HepG2 (cell line): ENCODE data around the gene MRPS5. TPM values are rescaled to one million over a fixed set of nuclear protein-coding genes. Genes with fewer than 3 reads are reported as not detected.

Experiments
- HNRNPUL1 ChIP-seq: fragments of 200-400 bp; formaldehyde crosslinking; IDR thresholded peaks from 2 replicates; pipeline ENCODE4 v1.6.1; 2017; ENCODE audit warnings: low read depth, mild to moderate bottlenecking, low read length, moderate library complexity
- NFYB ChIP-seq: sonication (generic); formaldehyde crosslinking; IDR thresholded peaks from 2 replicates; pipeline ENCODE4 v1.4.0; 2020; ENCODE audit warnings: missing genetic modification reagents
- SP2 ChIP-seq: sonication (generic); formaldehyde crosslinking; IDR thresholded peaks from 2 replicates; pipeline ENCODE4 v1.5.1; 2020; ENCODE audit warnings: mild to moderate bottlenecking, missing genetic modification reagents
- ZNF225 ChIP-seq: sonication (generic); formaldehyde crosslinking; IDR thresholded peaks from 2 replicates; pipeline ENCODE4 v1.4.0; 2020; ENCODE audit warnings: mild to moderate bottlenecking, missing genetic modification reagents
- ZNF562 ChIP-seq: sonication (generic); formaldehyde crosslinking; IDR thresholded peaks from 2 replicates; pipeline ENCODE4 v1.8.0; 2022; ENCODE audit warnings: missing genetic modification reagents, borderline replicate concordance
- polyA plus RNA-seq, 8 experiments: library from polyadenylated mRNA; depleted of rRNA in 3 of 8; stranded (reverse) in 7 of 8; unstranded in 1 of 8; fragments of >200 nt; fragmentation: Illumina TruSeq in 4 of 8; extraction: Trizol in 4 of 8; gene quantifications; 2 replicates each; pipeline versions ENCODE4 v1.2.1 to v1.2.3, GENCODE V29; 2011 to 2016; ENCODE audit warnings: low read depth in 4 of 8, missing spikeins in 1 of 8, mixed read lengths in 1 of 8; ENCODE audit not compliant: insufficient read depth in 1 of 8
- total RNA-seq, 5 experiments: library from RNA; depleted of rRNA; stranded (reverse); fragments of >200 nt; fragmentation: Illumina TruSeq; extraction: Trizol; gene quantifications; 2 replicates each; pipeline ENCODE4 v1.2.3, GENCODE V29; 2016; ENCODE audit warnings: low read depth in 1 of 5
- TF ChIP-seq, protein P1 (sequence below), 2 experiments: sonication (generic) in 1 of 2; formaldehyde crosslinking in 1 of 2; IDR thresholded peaks; 2 replicates each; pipeline versions ENCODE4 v1.4.0 to v1.6.1; 2016 to 2020; ENCODE audit warnings: borderline replicate concordance in 1 of 2, low read depth in 1 of 2, mild to moderate bottlenecking in 1 of 2, missing genetic modification reagents in 1 of 2
- TF ChIP-seq, protein P2 (sequence below): IDR thresholded peaks from 2 replicates; pipeline ENCODE4 v1.4.0; 2020; ENCODE audit warnings: mild to moderate bottlenecking, missing genetic modification reagents
- TF ChIP-seq, protein P3 (sequence below): fragments of 450-650 bp; IDR thresholded peaks from 2 replicates; pipeline ENCODE4 v1.6.1; 2016
- TF ChIP-seq, protein P4 (sequence below): sonication (generic); formaldehyde crosslinking; IDR thresholded peaks from 2 replicates; pipeline ENCODE4 v1.4.0; 2020; ENCODE audit warnings: mild to moderate bottlenecking, missing genetic modification reagents

MRPS5 gene
- total and polyA plus RNA-seq, 2 of the 13 experiments (the other 11 are each of a cell fraction or from before 2014, with no cell fraction given) = 98.8 to 134 TPM

DNA sequence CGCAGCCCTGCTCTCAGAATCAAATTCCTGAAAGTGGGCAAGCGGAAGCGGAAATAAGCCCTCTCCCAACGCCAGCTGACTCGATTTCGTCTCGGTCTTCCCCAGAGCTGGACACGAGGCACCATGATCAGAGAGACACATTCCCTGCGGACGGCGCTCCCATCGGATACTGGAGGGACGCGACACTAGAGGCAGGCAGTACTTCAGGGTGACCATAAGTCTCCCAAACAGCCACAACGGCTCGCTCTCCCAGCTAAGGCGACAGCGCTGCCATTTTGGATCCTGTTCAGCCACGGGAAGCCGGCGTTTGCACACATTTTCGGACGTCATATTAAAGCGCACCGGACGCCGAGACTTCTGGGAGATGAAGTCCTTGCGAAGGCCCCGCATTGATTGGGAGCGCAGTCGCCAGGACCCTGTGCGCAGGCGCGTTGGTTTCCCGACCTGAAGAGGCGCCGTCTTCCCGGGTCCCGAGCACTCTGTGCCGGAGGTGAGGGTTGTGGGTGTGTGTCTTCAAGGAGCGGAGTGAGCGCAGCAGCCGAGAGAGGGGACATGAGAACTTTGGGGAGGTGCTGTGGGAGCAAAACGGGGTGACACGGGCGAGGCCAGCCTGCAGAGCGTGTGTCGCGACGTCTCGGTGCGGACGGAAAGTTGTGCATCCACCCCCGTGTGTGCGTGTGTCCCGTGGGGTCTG, 43.9 kb upstream of the MRPS5 start, which contains the start of gene ZNF2 (continued):
- TF ChIP-seq, protein P1, sequence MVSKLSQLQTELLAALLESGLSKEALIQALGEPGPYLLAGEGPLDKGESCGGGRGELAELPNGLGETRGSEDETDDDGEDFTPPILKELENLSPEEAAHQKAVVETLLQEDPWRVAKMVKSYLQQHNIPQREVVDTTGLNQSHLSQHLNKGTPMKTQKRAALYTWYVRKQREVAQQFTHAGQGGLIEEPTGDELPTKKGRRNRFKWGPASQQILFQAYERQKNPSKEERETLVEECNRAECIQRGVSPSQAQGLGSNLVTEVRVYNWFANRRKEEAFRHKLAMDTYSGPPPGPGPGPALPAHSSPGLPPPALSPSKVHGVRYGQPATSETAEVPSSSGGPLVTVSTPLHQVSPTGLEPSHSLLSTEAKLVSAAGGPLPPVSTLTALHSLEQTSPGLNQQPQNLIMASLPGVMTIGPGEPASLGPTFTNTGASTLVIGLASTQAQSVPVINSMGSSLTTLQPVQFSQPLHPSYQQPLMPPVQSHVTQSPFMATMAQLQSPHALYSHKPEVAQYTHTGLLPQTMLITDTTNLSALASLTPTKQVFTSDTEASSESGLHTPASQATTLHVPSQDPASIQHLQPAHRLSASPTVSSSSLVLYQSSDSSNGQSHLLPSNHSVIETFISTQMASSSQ (IDR thresholded peaks at IDR 0.05; ENCODE audit: low read depth) = no peak
- TF ChIP-seq, protein P1 (CRISPR knock-in tag; IDR thresholded peaks at IDR 0.05; ENCODE audit: borderline replicate concordance) = peak; percentile 76; the same call in 1 of the 2 replicates
- TF ChIP-seq ZNF225 (CRISPR knock-in tag) = 0 out of 2 replicates have a peak, but pooled peaks have one; percentile 58
- peak; percentile 49; the same call in 1 of the 2 replicates for TF ChIP-seq SP2 (CRISPR knock-in tag)
- TF ChIP-seq, protein P2, sequence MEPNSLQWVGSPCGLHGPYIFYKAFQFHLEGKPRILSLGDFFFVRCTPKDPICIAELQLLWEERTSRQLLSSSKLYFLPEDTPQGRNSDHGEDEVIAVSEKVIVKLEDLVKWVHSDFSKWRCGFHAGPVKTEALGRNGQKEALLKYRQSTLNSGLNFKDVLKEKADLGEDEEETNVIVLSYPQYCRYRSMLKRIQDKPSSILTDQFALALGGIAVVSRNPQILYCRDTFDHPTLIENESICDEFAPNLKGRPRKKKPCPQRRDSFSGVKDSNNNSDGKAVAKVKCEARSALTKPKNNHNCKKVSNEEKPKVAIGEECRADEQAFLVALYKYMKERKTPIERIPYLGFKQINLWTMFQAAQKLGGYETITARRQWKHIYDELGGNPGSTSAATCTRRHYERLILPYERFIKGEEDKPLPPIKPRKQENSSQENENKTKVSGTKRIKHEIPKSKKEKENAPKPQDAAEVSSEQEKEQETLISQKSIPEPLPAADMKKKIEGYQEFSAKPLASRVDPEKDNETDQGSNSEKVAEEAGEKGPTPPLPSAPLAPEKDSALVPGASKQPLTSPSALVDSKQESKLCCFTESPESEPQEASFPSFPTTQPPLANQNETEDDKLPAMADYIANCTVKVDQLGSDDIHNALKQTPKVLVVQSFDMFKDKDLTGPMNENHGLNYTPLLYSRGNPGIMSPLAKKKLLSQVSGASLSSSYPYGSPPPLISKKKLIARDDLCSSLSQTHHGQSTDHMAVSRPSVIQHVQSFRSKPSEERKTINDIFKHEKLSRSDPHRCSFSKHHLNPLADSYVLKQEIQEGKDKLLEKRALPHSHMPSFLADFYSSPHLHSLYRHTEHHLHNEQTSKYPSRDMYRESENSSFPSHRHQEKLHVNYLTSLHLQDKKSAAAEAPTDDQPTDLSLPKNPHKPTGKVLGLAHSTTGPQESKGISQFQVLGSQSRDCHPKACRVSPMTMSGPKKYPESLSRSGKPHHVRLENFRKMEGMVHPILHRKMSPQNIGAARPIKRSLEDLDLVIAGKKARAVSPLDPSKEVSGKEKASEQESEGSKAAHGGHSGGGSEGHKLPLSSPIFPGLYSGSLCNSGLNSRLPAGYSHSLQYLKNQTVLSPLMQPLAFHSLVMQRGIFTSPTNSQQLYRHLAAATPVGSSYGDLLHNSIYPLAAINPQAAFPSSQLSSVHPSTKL = peak; percentile 64
- TF ChIP-seq HNRNPUL1 = no peak
- TF ChIP-seq, protein P3, sequence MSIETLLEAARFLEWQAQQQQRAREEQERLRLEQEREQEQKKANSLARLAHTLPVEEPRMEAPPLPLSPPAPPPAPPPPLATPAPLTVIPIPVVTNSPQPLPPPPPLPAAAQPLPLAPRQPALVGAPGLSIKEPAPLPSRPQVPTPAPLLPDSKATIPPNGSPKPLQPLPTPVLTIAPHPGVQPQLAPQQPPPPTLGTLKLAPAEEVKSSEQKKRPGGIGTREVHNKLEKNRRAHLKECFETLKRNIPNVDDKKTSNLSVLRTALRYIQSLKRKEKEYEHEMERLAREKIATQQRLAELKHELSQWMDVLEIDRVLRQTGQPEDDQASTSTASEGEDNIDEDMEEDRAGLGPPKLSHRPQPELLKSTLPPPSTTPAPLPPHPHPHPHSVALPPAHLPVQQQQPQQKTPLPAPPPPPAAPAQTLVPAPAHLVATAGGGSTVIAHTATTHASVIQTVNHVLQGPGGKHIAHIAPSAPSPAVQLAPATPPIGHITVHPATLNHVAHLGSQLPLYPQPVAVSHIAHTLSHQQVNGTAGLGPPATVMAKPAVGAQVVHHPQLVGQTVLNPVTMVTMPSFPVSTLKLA = peak; percentile 62; the same call in 1 of the 2 replicates
- TF ChIP-seq ZNF562 (CRISPR knock-in tag) = no peak
- TF ChIP-seq, protein P4, sequence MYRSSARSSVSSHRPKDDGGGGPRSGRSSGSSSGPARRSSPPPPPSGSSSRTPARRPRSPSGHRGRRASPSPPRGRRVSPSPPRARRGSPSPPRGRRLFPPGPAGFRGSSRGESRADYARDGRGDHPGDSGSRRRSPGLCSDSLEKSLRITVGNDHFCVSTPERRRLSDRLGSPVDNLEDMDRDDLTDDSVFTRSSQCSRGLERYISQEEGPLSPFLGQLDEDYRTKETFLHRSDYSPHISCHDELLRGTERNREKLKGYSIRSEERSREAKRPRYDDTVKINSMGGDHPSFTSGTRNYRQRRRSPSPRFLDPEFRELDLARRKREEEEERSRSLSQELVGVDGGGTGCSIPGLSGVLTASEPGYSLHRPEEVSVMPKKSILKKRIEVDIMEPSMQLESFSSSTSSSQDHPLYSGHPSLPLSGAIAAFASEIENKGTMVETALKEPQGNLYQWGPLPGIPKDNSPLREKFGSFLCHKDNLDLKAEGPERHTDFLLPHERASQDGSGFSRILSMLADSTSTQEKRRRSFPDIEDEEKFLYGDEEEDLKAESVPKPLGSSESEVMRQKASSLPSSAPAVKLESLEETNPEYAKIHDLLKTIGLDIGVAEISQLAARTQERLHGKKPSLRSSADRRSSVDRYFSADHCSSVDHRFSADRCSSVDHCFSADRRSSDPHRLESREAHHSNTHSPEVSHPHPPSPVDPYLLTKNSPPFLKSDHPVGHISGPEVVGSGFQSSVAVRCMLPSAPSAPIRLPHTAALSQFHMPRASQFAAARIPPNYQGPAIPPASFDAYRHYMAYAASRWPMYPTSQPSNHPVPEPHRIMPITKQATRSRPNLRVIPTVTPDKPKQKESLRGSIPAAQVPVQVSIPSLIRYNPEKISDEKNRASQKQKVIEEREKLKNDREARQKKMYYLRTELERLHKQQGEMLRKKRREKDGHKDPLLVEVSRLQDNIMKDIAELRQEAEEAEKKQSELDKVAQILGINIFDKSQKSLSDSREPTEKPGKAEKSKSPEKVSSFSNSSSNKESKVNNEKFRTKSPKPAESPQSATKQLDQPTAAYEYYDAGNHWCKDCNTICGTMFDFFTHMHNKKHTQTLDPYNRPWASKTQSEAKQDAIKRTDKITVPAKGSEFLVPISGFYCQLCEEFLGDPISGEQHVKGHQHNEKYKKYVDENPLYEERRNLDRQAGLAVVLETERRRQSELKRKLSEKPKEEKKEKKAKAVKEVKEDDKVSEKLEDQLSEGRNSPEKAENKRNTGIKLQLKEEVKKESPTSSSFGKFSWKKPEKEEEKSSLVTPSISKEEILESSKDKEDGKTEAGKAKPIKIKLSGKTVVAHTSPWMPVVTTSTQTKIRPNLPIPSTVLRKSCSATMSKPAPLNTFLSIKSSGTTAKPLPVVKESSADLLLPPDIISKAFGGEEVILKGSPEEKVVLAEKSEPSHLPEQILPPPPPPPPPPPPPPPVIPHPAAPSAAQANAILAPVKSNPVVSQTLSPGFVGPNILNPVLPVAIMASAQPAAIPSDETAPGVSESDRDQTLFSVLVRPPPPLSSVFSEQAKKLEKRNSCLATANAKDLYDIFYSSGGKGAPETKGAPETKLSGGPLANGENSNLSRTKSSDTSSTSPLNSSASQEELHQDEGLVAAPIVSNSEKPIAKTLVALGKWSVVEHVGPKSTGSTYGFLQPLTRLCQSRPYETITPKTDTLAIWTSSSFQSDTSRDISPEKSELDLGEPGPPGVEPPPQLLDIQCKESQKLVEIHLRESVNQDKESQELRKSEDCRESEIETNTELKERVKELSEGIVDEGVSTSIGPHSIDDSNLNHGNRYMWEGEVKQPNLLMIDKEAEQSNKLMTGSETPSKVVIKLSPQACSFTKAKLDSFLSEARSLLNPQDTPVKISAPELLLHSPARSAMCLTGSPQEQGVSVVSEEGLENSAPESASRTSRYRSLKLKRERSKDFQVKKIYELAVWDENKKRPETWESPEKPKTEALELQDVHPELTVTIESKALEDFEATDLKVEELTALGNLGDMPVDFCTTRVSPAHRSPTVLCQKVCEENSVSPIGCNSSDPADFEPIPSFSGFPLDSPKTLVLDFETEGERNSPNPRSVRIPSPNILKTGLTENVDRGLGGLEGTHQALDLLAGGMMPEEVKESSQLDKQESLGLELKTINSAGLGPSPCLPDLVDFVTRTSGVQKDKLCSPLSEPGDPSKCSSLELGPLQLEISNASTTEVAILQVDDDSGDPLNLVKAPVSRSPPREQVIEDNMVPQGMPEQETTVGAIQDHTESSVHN = peak; percentile 59; the same call in 1 of the 2 replicates
- peak; percentile 81 for TF ChIP-seq NFYB (CRISPR knock-in tag)
